Stimulated activated CD4-positive, alpha-beta T cell treated with anti-CD3 and anti-CD28 coated beads, Interleukin-12 subunit alpha, Interleukin-12 subunit beta, amount 100 ng/mL, for 48 hours (primary cell): ENCODE measurements around the gene CDK7.

Source experiments
- DNase-seq, 3 donors: peaks; one replicate each; pipeline ENCODE4 v3.0.0-alpha.2; 2020; ENCODE audit warnings: low read depth in 2 of 3, low spot score in 1 of 3

The CDK7 gene

GRCh38 chr5:69288688-69289087 is 54.0 kb downstream of the CDK7 start:
- no peak for DNase-seq

- no peak for DNase-seq
These were observed 57.6 kb downstream of the CDK7 start for GRCh38 chr5:69292306-69292705.

- DNase-seq, result no peak
These were observed 59.2 kb downstream of the CDK7 start for GRCh38 chr5:69293882-69294281.

GRCh38 chr5:69295088-69295754 is 60.5 kb downstream of the CDK7 start:
- DNase-seq, result no peak

GRCh38 chr5:69299625-69300024 is 64.9 kb downstream of the CDK7 start:
- no peak for DNase-seq

- DNase-seq, result no peak
These were observed 66.0 kb downstream of the CDK7 start for GRCh38 chr5:69300537-69301203.

GRCh38 chr5:69305512-69305911 is 70.8 kb downstream of the CDK7 start:
- DNase-seq, result no peak

GRCh38 chr5:69308046-69308553 is 73.4 kb downstream of the CDK7 start:
- DNase-seq, result peak in 1 of 3 donors; percentile 4

- DNase-seq, result no peak
These were observed 74.7 kb downstream of the CDK7 start for GRCh38 chr5:69309380-69309779.

- no peak for DNase-seq
These were observed 77.9 kb downstream of the CDK7 start for GRCh38 chr5:69312459-69313160.

GRCh38 chr5:69313428-69313827 is 78.7 kb downstream of the CDK7 start:
- no peak for DNase-seq

- no peak for DNase-seq
These were observed 81.3 kb downstream of the CDK7 start for GRCh38 chr5:69315972-69316371.

- no peak for DNase-seq
These were observed 82.7 kb downstream of the CDK7 start for GRCh38 chr5:69317391-69317790.

GRCh38 chr5:69326365-69326764 is 91.7 kb downstream of the CDK7 start:
- no peak for DNase-seq
